Measurements from ENCODE around the gene KAT8.
"Not testable (repeated sequence)": the region's sequence is repeated elsewhere in the genome, so short reads cannot be mapped to it uniquely, and the experiment has no call there.

KAT8 gene

DNA sequence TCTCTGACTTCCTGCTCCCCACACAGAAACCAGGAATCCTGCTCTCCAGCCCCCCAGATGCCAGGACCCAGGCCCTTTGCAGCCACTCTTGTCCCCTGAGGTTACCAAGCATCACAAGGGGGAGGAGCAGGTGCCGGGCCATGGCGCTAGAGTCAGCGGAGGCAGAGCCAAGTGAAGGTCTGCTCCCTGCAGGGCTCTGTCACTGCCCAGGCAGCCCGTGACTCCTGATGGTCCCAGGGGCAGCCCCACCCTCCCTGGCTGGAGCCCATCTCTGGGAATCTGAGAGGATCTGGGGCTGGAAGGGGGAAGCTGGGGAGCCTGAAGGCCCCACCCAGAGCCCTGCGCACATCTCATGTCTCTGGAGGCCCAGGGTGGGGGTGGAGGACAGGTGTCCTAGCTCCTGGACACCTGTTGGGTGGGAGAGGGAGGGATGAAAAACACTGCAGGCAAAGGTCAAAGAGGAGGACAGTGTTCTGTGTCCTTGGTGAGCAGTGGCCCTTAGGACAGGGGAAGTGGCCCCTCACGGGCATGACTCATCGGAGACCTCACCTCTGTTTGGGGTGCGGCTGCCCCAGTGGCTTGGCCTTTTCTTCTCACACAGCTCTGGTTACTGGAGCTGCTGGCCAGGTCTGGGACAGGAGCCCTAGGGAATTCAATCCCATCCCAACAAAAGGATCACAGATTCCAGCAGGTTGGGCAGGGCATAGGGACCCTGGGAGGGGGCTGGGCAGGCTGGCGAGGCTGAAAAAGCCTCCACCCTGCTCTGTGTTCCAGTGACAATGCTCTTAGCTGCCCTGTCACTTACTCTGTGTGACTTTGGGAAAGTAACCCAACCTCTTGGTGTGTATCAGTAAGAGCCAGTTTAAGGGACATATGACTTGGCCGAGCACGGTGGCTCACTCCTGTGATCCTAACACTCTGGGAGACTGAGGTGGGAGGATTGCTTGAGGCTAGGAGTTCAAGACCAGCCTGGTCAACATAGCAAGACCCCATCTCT, 32.7 kb downstream of the KAT8 start, which contains the start of gene PRSS36:
TSS of gene PRSS36 (minus strand) at position 173 of the 997 bp plus-strand sequence. CDS start at position 142, 31 bp downstream.
- TF ChIP-seq, protein P1, sequence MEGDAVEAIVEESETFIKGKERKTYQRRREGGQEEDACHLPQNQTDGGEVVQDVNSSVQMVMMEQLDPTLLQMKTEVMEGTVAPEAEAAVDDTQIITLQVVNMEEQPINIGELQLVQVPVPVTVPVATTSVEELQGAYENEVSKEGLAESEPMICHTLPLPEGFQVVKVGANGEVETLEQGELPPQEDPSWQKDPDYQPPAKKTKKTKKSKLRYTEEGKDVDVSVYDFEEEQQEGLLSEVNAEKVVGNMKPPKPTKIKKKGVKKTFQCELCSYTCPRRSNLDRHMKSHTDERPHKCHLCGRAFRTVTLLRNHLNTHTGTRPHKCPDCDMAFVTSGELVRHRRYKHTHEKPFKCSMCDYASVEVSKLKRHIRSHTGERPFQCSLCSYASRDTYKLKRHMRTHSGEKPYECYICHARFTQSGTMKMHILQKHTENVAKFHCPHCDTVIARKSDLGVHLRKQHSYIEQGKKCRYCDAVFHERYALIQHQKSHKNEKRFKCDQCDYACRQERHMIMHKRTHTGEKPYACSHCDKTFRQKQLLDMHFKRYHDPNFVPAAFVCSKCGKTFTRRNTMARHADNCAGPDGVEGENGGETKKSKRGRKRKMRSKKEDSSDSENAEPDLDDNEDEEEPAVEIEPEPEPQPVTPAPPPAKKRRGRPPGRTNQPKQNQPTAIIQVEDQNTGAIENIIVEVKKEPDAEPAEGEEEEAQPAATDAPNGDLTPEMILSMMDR (conservative IDR thresholded peaks at IDR 0.05; ENCODE audit: control insufficient read depth, insufficient read depth, low read depth, low read length), result no peak
- no peak within 1 kb of the TSS for H3K4me3 ChIP-seq (ENCODE audit: control insufficient read depth, low read depth, low read length)
- no peak for DNase-seq (ENCODE audit: low read depth)

DNA sequence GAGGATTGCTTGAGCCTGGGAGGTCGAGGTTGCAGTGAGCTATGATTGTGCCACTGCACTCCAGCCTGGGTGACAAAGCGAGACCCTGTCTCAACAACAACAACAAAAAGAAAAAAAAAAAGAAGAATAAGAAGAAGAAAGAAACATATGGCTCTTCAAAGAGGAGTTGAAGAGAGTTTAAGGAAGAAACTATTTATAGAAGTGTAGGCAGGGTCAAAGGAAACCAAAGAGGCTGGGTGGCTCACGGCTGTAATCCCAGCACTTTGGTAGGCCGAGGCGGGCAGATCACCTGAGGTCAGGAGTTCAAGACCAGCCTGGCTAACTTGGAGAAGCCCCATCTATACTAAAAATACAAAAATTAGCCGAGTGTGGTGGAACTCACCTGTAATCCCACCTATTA, 33.5 kb downstream of the KAT8 start:
- DNase-seq (ENCODE audit: low read depth); H3K4me3 ChIP-seq (ENCODE audit: control insufficient read depth, low read depth, low read length): not testable (repeated sequence)

DNA sequence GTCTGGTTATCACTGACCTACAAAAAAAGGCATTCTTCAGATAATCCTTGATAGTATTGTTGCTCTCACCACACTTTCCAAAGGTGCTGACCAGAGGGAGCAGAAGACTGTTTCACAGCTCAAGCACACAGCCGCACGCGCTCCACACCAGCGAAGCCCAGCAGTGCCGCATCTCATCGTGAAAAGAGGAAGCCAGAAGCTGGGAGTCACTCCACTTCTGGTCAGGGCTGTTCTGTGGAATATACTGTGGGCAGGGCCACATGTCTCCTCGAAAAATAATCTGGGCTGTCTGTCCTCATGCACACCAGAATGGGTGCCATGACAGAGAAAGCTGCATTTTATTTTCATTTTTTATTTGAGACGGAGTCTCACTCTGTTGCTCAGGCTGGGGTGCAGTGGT, 39.7 kb downstream of the KAT8 start:
- TF ChIP-seq, protein P1 (conservative IDR thresholded peaks at IDR 0.05; ENCODE audit: control insufficient read depth, insufficient read depth, low read depth, low read length), result no peak
- H3K4me3 ChIP-seq (ENCODE audit: control insufficient read depth, low read depth, low read length), result no peak overlapping the region
- no peak for DNase-seq (ENCODE audit: low read depth)

DNA sequence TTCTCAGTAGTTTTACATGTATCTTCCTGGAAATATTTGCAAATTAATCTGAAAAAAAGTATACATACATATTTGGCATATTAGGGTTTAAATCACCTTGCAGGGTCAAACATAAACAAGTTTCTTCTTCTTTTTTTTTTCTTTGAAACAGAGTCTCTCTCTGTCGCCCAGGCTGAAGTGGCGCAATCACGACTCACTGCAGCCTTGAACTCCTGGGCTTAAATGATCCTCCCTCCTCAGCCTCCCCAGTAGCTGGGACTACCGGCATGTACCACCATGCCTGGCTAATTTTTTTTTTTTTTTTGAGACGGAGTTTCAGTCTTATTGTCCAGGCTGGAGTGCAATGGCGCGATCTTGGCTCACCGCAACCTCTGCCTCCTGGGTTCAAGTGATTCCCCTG, 49.9 kb downstream of the KAT8 start:
- TF ChIP-seq, protein P1 (conservative IDR thresholded peaks at IDR 0.05; ENCODE audit: control insufficient read depth, insufficient read depth, low read depth, low read length), result no peak
- no peak for DNase-seq (ENCODE audit: low read depth)
- no peak overlapping the region for H3K4me3 ChIP-seq (ENCODE audit: control insufficient read depth, low read depth, low read length)

DNA sequence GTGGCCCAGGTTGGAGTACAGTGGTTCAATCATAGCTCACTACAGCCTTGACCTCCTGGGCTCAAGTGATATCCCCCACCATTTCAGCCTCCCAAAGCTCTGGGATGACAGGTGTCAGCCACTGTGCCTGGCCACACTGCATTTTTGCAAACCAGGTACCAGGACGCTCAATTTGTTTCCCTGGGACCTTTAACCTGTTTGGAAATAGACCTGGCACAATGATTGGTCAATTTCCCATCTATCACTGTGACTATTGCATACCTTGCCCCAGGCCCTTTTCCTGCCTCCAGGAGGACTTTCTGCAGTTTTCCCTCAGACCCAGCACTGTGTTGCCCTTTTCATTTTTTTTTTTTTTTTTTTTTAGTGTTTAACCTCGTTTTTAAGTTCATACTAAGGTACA, 51.4 kb downstream of the KAT8 start:
- no peak overlapping the region for H3K4me3 ChIP-seq (ENCODE audit: control insufficient read depth, low read depth, low read length)
- TF ChIP-seq, protein P1 (conservative IDR thresholded peaks at IDR 0.05; ENCODE audit: control insufficient read depth, insufficient read depth, low read depth, low read length), result no peak
- DNase-seq (ENCODE audit: low read depth), result no peak

DNA sequence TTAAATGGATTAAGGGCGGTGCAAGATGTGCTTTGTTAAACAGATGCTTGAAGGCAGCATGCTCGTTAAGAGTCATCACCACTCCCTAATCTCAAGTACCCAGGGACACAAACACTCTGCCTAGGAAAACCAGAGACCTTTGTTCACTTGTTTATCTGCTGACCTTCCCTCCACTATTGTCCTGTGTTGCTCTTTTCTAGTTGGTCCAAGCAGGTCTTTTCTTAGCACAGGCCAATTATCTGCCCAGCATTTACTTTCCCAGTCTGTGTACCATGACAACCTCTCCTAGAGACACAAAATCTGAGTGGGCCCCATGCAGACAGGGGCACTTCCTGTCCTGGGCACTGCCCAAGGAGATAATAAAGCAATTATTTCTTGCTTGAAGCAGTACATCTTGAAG, 52.6 kb downstream of the KAT8 start:
- not testable (repeated sequence) for H3K4me3 ChIP-seq (ENCODE audit: control insufficient read depth, low read depth, low read length); DNase-seq (ENCODE audit: low read depth)

DNA sequence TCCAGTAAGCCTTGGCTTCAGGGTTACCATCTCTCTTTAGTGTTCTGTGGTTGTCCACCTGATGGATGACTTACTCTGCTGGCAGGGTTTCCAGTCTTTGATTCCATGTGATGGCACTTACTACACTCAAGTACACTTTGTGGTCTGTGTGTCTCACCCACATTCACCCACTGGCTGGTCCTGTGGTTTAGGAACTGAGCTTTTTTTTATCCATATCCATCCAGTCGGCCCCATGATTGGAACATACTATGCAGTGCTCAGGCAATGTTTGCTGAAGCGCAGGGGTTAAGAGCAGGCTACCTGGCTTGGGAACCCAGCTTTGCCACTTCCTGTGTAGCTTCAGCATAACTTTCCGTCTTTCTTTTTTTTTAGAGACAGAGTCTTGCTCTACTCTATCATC, 59.7 kb downstream of the KAT8 start:
- DNase-seq (ENCODE audit: low read depth), result peak; percentile 66
- no peak overlapping the region for H3K4me3 ChIP-seq (ENCODE audit: control insufficient read depth, low read depth, low read length)
- TF ChIP-seq, protein P1 (conservative IDR thresholded peaks at IDR 0.05; ENCODE audit: control insufficient read depth, insufficient read depth, low read depth, low read length), result no peak
